Effector CD4-positive, alpha-beta T cell (primary cell): Measurements from ENCODE around the gene SPPL3.
"Not testable (repeated sequence)": the region's sequence is repeated elsewhere in the genome, so short reads cannot be mapped to it uniquely, and the experiment has no call there.

Experiments used
- DNase-seq: peaks from one replicate; pipeline ENCODE4 v3.0.0-alpha.2; 2020
- total RNA-seq: gene quantifications from one replicate; lab custom pipeline; 2026; lab: John Stamatoyannopoulos, UW

Gene SPPL3, protein sequence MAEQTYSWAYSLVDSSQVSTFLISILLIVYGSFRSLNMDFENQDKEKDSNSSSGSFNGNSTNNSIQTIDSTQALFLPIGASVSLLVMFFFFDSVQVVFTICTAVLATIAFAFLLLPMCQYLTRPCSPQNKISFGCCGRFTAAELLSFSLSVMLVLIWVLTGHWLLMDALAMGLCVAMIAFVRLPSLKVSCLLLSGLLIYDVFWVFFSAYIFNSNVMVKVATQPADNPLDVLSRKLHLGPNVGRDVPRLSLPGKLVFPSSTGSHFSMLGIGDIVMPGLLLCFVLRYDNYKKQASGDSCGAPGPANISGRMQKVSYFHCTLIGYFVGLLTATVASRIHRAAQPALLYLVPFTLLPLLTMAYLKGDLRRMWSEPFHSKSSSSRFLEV
- 52.7 reads per million, percentile 69 among the genes with 10 or more reads in this experiment for total RNA-seq

- peak; percentile 88 for DNase-seq
These were observed at the start of gene SPPL3 for GRCh38 chr12:120904197-120904773. Gene SPPL3 (minus strand): TSS chr12:120904358. CDS start chr12:120903867, 491 bp downstream.

GRCh38 chr12:120950807-120951206 lies 46.6 kb upstream of the SPPL3 start:
- no peak for DNase-seq

DNA sequence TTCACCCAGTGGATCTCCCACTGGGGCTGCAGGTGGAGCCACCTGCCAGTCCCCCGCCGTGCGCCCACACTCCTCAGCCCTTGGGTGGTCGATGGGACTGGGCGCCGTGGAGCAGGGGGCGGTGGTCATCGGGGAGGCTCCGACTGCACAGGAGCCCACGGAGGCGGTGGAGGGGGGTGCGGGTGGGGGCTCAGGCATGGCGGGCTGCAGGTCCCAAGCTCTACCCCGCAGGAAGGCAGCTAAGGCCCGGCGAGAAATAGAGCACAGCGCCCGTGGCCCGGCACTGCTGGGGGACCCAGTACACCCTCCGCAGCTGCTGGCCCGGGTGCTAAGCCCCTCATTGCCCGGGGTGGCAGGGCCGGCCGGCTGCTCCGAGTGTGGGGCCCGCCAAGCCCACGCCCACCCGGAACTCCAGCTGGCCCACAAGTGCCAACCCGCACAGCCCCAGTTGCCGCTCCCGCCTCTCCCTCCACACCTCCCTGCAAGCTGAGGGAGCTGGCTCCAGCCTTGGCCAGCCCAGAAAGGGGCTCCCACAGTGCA lies 46.2 kb upstream of the SPPL3 start:
- not testable (repeated sequence) for DNase-seq

DNA sequence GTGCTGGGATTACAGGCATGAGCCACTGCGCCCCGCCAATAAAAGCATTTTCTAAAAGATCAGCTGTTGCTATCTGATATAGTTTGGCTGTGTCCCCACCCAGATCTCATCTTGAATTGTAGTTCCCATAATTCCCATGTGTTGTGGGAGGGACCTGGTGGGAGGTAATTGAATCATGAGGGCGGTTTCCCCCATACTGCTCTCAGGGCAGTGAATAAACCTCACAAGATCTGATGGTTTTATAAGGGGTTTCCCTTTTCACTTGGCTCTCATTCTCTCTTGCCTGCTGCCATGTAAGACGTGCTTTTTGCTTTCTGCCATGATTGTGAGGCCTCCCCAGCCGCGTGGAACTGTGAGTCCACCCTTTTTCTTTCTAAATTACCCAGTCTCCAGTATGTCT lies 41.4 kb upstream of the SPPL3 start:
- not testable (repeated sequence) for DNase-seq

GRCh38 chr12:120944645-120945217 lies 40.6 kb upstream of the SPPL3 start:
- DNase-seq = peak; percentile 44

DNA sequence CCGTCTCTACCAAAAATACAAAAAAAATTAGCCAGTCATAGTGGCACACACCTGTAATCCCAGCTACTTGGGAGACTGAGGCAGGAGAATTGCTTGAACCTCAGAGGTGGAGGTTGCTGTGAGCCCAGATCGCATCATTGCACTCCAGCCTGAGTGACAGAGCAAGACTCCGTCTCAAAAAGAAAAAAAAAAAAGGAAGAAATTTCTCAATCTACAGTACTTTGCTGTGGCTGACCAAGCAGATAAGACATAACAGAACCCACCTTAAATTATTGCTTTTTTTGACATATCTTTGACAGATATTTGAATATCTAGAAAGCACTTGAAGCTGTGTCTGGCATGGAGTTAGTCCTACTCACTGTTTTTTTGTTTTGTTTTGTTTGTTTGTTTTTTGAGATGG lies 39.3 kb upstream of the SPPL3 start:
- no peak for DNase-seq

GRCh38 chr12:120941846-120942405 lies 37.8 kb upstream of the SPPL3 start:
- no peak for DNase-seq

DNA sequence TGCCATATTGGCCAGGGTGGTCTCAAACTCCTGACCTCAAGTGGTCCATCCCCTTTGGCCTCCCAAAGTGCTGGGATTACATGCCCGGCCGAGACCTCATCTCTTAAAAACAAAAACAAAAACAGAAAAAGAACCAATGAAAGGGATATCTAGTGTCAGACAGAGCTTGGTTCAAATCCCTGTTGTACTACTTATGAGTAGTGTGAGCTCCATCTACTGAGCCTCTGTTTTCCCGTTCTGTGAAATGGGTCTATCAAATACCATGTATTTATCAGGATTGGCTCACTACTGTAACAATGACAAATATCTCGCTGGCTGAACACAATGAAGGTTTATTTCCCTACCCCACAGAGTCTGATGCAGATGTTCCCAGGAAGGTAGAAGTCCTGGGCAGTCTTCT lies 37.3 kb upstream of the SPPL3 start:
- DNase-seq = no peak

GRCh38 chr12:120940799-120941198 lies 36.6 kb upstream of the SPPL3 start:
- no peak for DNase-seq

DNA sequence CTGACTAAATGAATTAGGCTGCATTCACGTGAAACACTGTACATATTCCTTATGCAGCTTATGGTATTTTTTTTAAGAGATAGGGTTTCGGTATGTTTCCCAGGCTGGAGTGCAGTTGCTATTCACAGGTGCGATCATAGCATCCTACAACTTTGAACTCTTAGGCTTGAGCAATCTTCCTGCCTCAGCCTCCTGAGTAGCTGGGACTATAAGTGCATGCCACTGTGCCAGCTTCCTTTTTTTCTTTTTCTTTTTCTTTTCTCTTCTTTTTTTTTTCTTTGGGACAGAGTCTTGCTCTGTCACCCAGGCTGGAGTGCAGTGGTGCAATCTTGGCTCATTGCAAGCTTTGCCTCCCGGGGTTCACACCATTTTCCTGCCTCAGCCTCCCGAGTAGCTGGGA lies 35.8 kb upstream of the SPPL3 start:
- no peak for DNase-seq

- no peak for DNase-seq
These were observed 35.4 kb upstream of the SPPL3 start for GRCh38 chr12:120939523-120939922.

DNA sequence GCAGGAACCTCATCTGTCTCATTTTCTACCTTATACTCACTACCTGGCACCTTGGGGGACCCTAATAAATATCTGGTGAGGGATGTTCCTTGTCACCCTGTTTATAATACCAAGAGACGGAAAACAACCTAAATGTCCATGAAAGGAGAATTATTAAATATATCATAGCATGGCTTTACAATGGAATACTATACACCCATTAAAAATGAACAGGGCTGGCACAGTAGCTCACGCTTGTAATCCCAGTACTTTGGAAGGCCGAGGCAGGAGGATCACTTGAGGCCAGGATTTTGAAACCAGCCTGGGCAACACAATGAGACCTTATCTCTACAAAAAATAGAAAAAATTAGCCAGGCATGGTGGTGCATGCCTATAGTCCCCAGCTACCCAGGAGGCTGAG lies 34.3 kb upstream of the SPPL3 start:
- no peak for DNase-seq

DNA sequence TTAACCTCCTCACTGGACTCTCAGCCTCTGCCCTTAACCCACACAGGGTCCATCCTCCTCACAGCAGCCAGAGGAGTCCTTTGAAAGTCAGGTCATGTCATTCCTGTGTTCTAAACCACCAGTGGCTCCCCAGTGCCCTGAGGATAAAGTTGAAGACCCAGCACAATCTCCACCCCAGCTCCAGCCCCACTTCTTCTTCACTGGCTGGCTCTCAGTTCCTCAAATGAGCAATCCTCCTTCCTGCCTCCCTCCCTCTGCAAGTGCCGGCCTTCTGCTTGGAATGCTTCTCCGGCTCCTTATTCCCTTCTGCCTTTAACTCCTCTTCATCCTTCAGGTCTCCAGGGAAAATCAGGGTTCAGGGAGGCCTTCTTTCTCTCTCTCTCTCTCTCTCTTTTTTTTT lies 32.0 kb upstream of the SPPL3 start:
- DNase-seq = no peak

DNA sequence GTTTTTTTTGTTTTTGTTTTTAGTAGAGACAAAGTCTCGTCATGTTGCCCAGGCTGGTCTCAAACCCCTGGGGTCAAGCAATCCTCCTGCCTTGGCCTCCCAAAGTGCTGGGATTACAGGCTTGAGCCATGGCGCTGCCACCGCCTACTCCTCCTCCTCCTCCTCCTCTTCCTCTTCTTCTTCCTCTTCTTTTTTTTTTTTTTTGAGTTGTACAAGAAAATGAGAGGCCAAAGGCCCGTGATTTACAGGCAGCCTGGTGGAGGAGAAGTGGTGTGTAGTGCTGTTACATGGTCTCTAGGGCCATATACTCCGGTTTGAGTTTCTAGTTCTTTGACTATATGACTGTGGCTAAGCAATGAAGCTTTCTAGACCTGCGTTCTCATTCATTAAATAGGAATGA lies 29.6 kb upstream of the SPPL3 start:
- no peak for DNase-seq

GRCh38 chr12:120932956-120933526 lies 28.9 kb upstream of the SPPL3 start:
- DNase-seq = no peak

- DNase-seq = no peak
These were observed 27.9 kb upstream of the SPPL3 start for GRCh38 chr12:120932058-120932457.

DNA sequence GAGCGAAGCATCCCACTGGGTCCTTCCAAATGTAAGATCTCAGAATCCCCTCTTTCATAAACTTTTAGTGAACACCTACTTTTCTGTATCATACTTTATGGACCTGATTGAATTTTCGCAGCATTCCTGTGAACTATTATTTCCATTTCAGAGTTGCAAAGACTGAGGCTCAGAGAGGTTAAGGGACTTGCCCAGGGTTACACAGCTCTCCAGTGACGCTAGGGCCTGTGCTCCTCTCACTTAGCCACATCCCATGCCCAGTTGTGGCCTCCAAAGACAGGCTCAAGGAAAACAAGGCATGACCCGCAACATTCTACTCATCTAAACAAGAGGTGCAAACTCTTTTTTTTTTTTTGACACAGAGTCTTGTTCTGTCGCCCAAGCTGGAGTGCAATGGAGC lies 25.9 kb upstream of the SPPL3 start:
- no peak for DNase-seq

DNA sequence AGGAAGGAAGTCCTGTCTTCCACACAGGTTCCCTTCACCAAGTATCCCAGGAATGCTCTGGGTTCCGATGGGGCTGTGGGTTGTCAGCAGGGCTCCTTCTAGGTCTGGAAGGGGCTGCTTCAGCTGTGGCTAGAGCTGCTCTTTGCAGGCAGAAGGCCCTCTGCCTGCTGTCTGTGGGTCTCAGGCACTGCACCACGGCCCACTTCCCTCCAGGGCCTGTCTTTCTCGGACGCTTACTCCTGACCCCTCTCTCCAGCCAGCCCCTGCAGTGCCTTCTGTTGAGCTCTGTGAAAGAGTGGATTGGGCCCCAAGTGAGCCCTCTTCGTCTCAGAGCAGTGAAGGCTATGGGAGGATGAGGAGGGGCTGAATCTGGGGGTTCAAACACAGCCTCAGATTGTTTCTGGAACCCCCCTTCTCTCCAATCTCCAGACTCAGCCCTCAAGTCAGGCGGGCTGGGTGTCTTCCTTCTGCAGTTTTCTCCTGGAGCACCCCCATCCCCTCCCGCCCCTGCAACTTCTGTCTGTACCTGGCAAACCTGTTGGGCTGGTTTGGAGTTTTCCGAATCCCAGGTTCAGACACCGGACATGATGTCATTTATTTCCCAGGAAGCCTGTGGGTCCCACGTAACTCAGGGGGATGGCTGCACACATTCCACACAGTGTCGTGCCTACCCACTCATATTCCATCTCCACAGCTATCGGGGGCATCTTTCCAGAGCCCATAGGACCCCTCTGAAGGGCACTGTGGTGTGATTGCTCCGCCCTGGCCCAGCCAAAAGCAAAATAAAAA lies 24.9 kb upstream of the SPPL3 start:
- no peak for DNase-seq

DNA sequence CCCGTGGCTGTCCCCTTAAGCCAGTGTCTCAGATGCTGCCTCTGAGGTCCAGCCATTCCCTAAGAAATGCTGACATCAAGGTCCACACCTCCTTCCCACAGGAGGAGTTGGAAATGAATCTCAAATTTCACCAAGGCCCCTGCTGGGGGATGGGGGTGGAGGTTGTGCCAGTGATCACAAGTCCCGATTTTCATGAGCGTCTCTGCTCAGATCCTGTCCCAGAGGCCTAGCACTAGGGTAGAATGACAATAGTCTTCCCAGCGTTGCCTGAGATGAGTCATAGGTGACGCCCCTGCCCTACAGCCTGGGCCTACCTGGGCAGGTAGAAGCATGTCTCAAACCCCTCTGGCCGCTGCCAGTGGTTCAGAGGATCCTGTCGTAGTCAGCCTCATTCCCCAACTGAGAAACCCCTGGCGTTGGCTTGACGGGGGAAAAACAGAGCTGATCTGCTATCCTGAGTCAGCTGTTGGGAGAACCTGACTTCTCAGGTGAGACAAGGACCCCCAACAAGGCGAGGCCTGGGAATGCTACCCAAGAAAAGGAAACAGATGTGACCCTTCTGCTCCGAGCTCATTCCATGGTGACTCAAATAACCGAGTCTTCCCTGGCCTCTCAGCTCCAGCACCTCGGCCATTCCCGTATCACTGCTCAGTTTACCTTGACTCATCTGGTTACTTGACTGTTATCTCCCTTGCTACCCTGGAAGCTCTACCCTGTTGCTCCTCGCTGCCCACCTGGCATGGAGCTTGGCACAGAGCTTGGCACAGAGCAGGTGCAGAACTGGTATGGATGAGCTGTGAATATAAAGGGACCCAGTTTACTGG lies 21.8 kb upstream of the SPPL3 start:
- DNase-seq = no peak

- DNase-seq = no peak
These were observed 18.1 kb upstream of the SPPL3 start for GRCh38 chr12:120922279-120922678.

GRCh38 chr12:120921637-120922036 lies 17.5 kb upstream of the SPPL3 start:
- DNase-seq = no peak
